A549 (cell line): Measurements from ENCODE around the gene DHX35. TPM values are rescaled to one million over a fixed set of nuclear protein-coding genes. Genes with fewer than 3 reads are reported as not detected.

Source experiments
- ATAC-seq, 2 experiments: fragments of 200-7000 bp in 1 of 2; fragments of >200 bp in 1 of 2; cut with Nextera tagmentation in 1 of 2; cut with Tn5 transposase in 1 of 2; 3 replicates each; pipeline versions ENCODE4 v1.8.0 to v1.9.1; 2018 to 2020; ENCODE audit warnings: mild to moderate bottlenecking in 1 of 2, moderate library complexity in 1 of 2
- CTCF ChIA-PET: fragments of 300-600 bp; sonication (Branson Sonifier 250); formaldehyde crosslinking; extraction: SDS; loops from one replicate; lab custom pipeline; 2021; ENCODE audit warnings: antibody characterized with exemption, inconsistent platforms; lab: Yijun Ruan, JAX
- POLR2A ChIA-PET: fragments of 350-600 bp; formaldehyde crosslinking; extraction: SDS; loops from one replicate; lab custom pipeline; 2021; ENCODE audit warnings: antibody characterized with exemption, inconsistent platforms; lab: Yijun Ruan, JAX
- DNase-seq, 2 experiments: peaks; one replicate each; pipeline versions ENCODE4 v3.0.0 to v3.0.0-alpha.2; 2011 to 2016; ENCODE audit warnings: low read depth in 1 of 2, low spot score in 1 of 2
- FAIRE-seq: peaks from 2 replicates; lab custom pipeline; 2011; peaks lifted over from hg19 to GRCh38; lab: Jason Lieb, UNC
- H3K27ac ChIP-seq, 2 experiments: fragments of >200 bp; sonication (Bioruptor Twin); formaldehyde crosslinking; 3 replicates each; pipeline ENCODE4 v1.5.1; 2016 to 2017
- H3K4me1 ChIP-seq: fragments of >200 bp; sonication (Bioruptor Twin); formaldehyde crosslinking; 3 replicates; pipeline ENCODE4 v1.6.1; 2016
- H3K4me2 ChIP-seq: fragments of >200 bp; sonication (Bioruptor Twin); formaldehyde crosslinking; 3 replicates; pipeline ENCODE4 v1.6.1; 2016
- H3K4me3 ChIP-seq: fragments of >200 bp; sonication (Bioruptor Twin); formaldehyde crosslinking; 3 replicates; pipeline ENCODE4 v1.5.1; 2016
- H3K9me3 ChIP-seq: fragments of >200 bp; sonication (Bioruptor Twin); formaldehyde crosslinking; 3 replicates; pipeline ENCODE4 v1.6.1; 2016
- ATOH8 ChIP-seq: fragments of 250-450 bp; sonication (Bioruptor Pico); IDR thresholded peaks from 2 replicates; pipeline ENCODE4 v1.5.0; 2020; ENCODE audit warnings: low read depth, mild to moderate bottlenecking, moderate library complexity
- BHLHE40 ChIP-seq: IDR thresholded peaks from 2 replicates; pipeline ENCODE4 v1.6.1; 2012; ENCODE audit warnings: low read depth, low read length, inconsistent platforms
- CBX2 ChIP-seq: fragments of 200-600 bp; sonication (generic); IDR thresholded peaks from 2 replicates; pipeline ENCODE4 v1.6.1; 2016; ENCODE audit warnings: low read depth, mild to moderate bottlenecking, borderline replicate concordance
- CBX8 ChIP-seq: fragments of 200-600 bp; sonication (generic); IDR thresholded peaks from 2 replicates; pipeline ENCODE4 v1.6.1; 2016
- CEBPB ChIP-seq, 2 experiments: fragments of >200 bp in 1 of 2; sonication (Bioruptor Twin) in 1 of 2; formaldehyde crosslinking in 1 of 2; IDR thresholded peaks; 2 replicates each; pipeline ENCODE4 v1.6.1; 2012 to 2016
- ESRRA ChIP-seq: fragments of 150-350 bp; IDR thresholded peaks from 2 replicates; pipeline ENCODE4 v1.6.1; 2014; ENCODE audit warnings: mild to moderate bottlenecking, low read length, borderline replicate concordance
- GATA3 ChIP-seq: IDR thresholded peaks from 2 replicates; pipeline ENCODE4 v1.6.1; 2012; ENCODE audit warnings: borderline replicate concordance
- HEYL ChIP-seq: fragments of 250-450 bp; sonication (Bioruptor Pico); IDR thresholded peaks from 2 replicates; pipeline ENCODE4 v1.8.0; 2021; ENCODE audit warnings: mild to moderate bottlenecking, moderate library complexity
- JUN ChIP-seq, 2 experiments: fragments of >200 bp; sonication (Bioruptor Twin); formaldehyde crosslinking; IDR thresholded peaks; 2 replicates in 1 of 2; 3 replicates in 1 of 2; pipeline ENCODE4 v1.6.1; 2016 to 2017
- JUNB ChIP-seq: fragments of >200 bp; sonication (Bioruptor Twin); formaldehyde crosslinking; IDR thresholded peaks from 2 replicates; pipeline ENCODE4 v1.6.1; 2016
- KDM1A ChIP-seq: fragments of 200-600 bp; sonication (generic); IDR thresholded peaks from 2 replicates; pipeline ENCODE4 v1.6.1; 2016; ENCODE audit warnings: low read depth, mild to moderate bottlenecking
- KDM5A ChIP-seq: fragments of 200-600 bp; sonication (generic); IDR thresholded peaks from 2 replicates; pipeline ENCODE4 v1.6.1; 2016; ENCODE audit warnings: antibody characterized with exemption, mild to moderate bottlenecking
- NR3C1 ChIP-seq: fragments of >200 bp; sonication (Bioruptor Twin); formaldehyde crosslinking; IDR thresholded peaks from 3 replicates; pipeline ENCODE4 v1.6.1; 2017
- PHF8 ChIP-seq: fragments of 200-600 bp; sonication (generic); IDR thresholded peaks from 2 replicates; pipeline ENCODE4 v1.6.1; 2016; ENCODE audit warnings: low read depth, mild to moderate bottlenecking, antibody characterized with exemption, moderate library complexity, borderline replicate concordance
- POLR2A ChIP-seq: IDR thresholded peaks from 2 replicates; pipeline ENCODE4 v1.6.1; 2012; ENCODE audit warnings: mild to moderate bottlenecking, low read length
- POLR2AphosphoS2 ChIP-seq: conservative IDR thresholded peaks from 2 replicates; pipeline ENCODE4 v1.6.1; 2012; ENCODE audit warnings: low read length, improper control_type of control experiment, inconsistent platforms
- RARB ChIP-seq: fragments of 250-450 bp; sonication (Bioruptor Pico); IDR thresholded peaks from 2 replicates; pipeline ENCODE4 v1.8.0; 2021; ENCODE audit warnings: mild to moderate bottlenecking, moderate library complexity
- RCOR1 ChIP-seq: fragments of 150-350 bp; IDR thresholded peaks from 2 replicates; pipeline ENCODE4 v1.6.1; 2014; ENCODE audit warnings: antibody characterized with exemption, low read length, low read depth
- TP53 ChIP-seq: fragments of 250-450 bp; sonication (Bioruptor Pico); IDR thresholded peaks from 2 replicates; pipeline ENCODE4 v1.5.0; 2021; ENCODE audit warnings: mild to moderate bottlenecking, moderate library complexity
- USF2 ChIP-seq: fragments of 450-650 bp; IDR thresholded peaks from 2 replicates; pipeline ENCODE4 v1.6.1; 2014; ENCODE audit warnings: antibody characterized with exemption
- ZNF302 ChIP-seq: fragments of 250-450 bp; sonication (Bioruptor Pico); IDR thresholded peaks from 2 replicates; pipeline ENCODE4 v1.9.0; 2021; ENCODE audit warnings: inconsistent platforms, mild to moderate bottlenecking, moderate library complexity
- WGBS: methylation state at CpG from one replicate; pipeline ENCODE4 v1.1.6; 2017; ENCODE audit errors: missing lambda C conversion rate; 5-methylcytosine and 5-hydroxymethylcytosine counted together
- polyA plus RNA-seq, 4 experiments: library from polyadenylated mRNA; depleted of rRNA in 3 of 4; stranded (reverse); fragments of >200 nt; fragmentation: RNase III in 1 of 4; extraction: RNeasy Plus Mini Kit Qiagen cat#74134 plus additional on column Dnase treatment in 1 of 4; gene quantifications; 2 replicates in 3 of 4; 3 replicates in 1 of 4; pipeline ENCODE4 v1.2.3, GENCODE V29; 2011 to 2017
- TF ChIP-seq, protein P1 (sequence below): fragments of 250-450 bp; sonication (Bioruptor Pico); IDR thresholded peaks from 2 replicates; pipeline ENCODE4 v1.5.0; 2021; ENCODE audit warnings: mild to moderate bottlenecking, moderate library complexity, borderline replicate concordance
- TF ChIP-seq, protein P2 (sequence below): IDR thresholded peaks from 2 replicates; pipeline ENCODE4 v1.6.1; 2012

Gene DHX35
- polyA plus RNA-seq, 2 of the 4 experiments (the other 2 are of a cell fraction) = 7.7 to 13.8 TPM

- POLR2A ChIA-PET = no interaction called here
- TF ChIP-seq CBX8 (no peak), JUNB (no peak)
- TF ChIP-seq, protein P1, sequence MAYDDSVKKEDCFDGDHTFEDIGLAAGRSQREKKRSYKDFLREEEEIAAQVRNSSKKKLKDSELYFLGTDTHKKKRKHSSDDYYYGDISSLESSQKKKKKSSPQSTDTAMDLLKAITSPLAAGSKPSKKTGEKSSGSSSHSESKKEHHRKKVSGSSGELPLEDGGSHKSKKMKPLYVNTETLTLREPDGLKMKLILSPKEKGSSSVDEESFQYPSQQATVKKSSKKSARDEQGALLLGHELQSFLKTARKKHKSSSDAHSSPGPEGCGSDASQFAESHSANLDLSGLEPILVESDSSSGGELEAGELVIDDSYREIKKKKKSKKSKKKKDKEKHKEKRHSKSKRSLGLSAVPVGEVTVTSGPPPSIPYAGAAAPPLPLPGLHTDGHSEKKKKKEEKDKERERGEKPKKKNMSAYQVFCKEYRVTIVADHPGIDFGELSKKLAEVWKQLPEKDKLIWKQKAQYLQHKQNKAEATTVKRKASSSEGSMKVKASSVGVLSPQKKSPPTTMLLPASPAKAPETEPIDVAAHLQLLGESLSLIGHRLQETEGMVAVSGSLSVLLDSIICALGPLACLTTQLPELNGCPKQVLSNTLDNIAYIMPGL (CRISPR knock-in tag) = no peak
Measured at GRCh38 chr20:39038047-39038446, 75.9 kb downstream of the DHX35 start.

DNA sequence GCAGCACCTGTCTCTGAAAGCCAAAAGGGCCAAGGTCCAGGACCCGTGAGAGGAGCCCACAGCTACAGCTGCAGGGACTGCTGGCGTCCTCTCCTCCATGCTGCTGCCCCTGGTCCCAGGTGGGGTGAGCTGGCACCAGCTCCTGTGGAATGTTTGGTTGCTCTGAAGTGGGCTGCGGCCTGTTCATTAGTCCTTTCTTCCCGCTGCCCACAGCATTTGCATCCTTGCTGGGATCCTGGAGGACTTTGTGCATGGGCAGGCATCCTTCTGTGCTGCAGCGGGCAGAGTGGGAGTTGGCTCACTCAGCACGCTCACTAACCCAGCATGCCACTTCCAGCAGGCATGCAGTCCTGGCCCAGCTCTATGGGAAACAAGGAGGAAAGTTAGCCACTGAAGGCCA lies 76.4 kb downstream of the DHX35 start:
- WGBS = 93% methylated on average over 5 of the region's 6 CpGs
- ATAC-seq (no peak), FAIRE-seq (no peak), DNase-seq (no peak)
- H3K4me1 ChIP-seq = no peaks in the 10 kb centered on the region
- ChIA-PET CTCF (interaction anchor here (0.6 to 10.1 kb wide), 3 partner anchors 10 to 145 kb away, joined by 4 to 112 read pairs (median 4); no protein-coding TSS in a partner anchor), POLR2A (no interaction called here)
- H3K4me2 ChIP-seq = no peak overlapping the region
- no peak overlapping the region for H3K27ac ChIP-seq
- H3K4me3 ChIP-seq = no peak overlapping the region
- TF ChIP-seq HEYL (CRISPR knock-in tag) = no peak
- TF ChIP-seq GATA3 = no peak
- no peak for TF ChIP-seq CEBPB (IDR thresholded peaks at IDR 0.05)
- no peak for TF ChIP-seq CBX2
- no peak for TF ChIP-seq ATOH8 (CRISPR knock-in tag)
- TF ChIP-seq ESRRA = no peak
- no peak for TF ChIP-seq BHLHE40
- no peak for TF ChIP-seq TP53 (CRISPR knock-in tag)
- TF ChIP-seq PHF8 = no peak
- no peaks in the 10 kb centered on the region for H3K9me3 ChIP-seq

More at GRCh38 chr20:39038047-39038446, 75.9 kb downstream of the DHX35 start:
- ATAC-seq = no peak
- Histone ChIP-seq H3K4me2 (no peak overlapping the region), H3K4me3 (no peak overlapping the region), H3K27ac (no peak overlapping the region), H3K9me3 (no peaks in the 10 kb centered on the region), H3K4me1 (no peaks in the 10 kb centered on the region)
- FAIRE-seq = no peak
- DNase-seq = no peak
- 90% methylated on average over 8 of the region's 8 CpGs for WGBS
- CTCF ChIA-PET = interaction anchor here (1.3 to 10.1 kb wide), 4 partner anchors 9 to 389 kb away, joined by 3 to 112 read pairs (median 4); no protein-coding TSS in a partner anchor

DNA sequence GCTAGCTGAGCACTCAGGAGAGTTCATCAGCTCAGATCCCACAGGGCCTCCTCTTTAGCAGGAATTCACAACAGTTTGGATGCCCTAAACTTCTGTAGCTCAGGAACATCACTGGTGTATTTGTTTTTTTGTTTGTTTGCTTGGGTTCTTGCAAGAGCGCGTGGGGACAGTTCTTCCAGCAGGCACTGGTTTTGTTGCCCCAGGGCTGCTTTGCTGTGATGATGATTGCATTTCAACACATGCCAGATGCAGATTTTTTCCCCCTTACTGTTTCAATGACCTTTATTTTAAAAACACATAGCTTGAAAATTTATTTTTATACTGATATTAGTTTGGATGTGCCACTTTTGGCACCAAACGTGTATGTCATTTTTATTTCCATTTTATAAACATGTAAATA lies 77.1 kb downstream of the DHX35 start:
- 86% methylated on average over 3 of the region's 3 CpGs for WGBS
- ChIA-PET CTCF (interaction anchor here (0.6 to 10.1 kb wide), 3 partner anchors 9 to 394 kb away, joined by 3 to 112 read pairs (median 4); no protein-coding TSS in a partner anchor), POLR2A (no interaction called here)
- Histone ChIP-seq H3K4me1 (no peaks in the 10 kb centered on the region), H3K27ac (no peak overlapping the region), H3K9me3 (no peaks in the 10 kb centered on the region), H3K4me2 (no peak overlapping the region), H3K4me3 (no peak overlapping the region)
- no peak for ATAC-seq
- no peak for DNase-seq
- TF ChIP-seq BHLHE40 (no peak), KDM1A (no peak), USF2 (no peak), POLR2A (no peak), POLR2AphosphoS2 (no peak)
- FAIRE-seq = no peak

- Histone ChIP-seq H3K4me3 (no peak overlapping the region), H3K4me1 (no peaks in the 10 kb centered on the region), H3K9me3 (no peaks in the 10 kb centered on the region), H3K4me2 (no peak overlapping the region), H3K27ac (no peak overlapping the region)
- CTCF ChIA-PET = interaction anchor here (1.2 to 10.1 kb wide), 3 partner anchors 8 to 114 kb away, joined by 5 to 112 read pairs (median 5); partner anchors contain the start of gene FAM83D
- TF ChIP-seq CEBPB (IDR thresholded peaks at IDR 0.05) = no peak
- no peak for TF ChIP-seq ZNF302 (CRISPR knock-in tag)
- TF ChIP-seq, protein P2, sequence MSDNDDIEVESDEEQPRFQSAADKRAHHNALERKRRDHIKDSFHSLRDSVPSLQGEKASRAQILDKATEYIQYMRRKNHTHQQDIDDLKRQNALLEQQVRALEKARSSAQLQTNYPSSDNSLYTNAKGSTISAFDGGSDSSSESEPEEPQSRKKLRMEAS = no peak
- no peak for TF ChIP-seq KDM1A
- no peak for TF ChIP-seq NR3C1
- no peak for TF ChIP-seq RCOR1
- no peak for TF ChIP-seq KDM5A
- no peak for TF ChIP-seq ATOH8 (CRISPR knock-in tag)
- TF ChIP-seq RARB (CRISPR knock-in tag) = no peak
- no peak for TF ChIP-seq JUN (IDR thresholded peaks at IDR 0.05)
- TF ChIP-seq USF2 = no peak
- 94% methylated on average over 5 of the region's 6 CpGs for WGBS
- POLR2A ChIA-PET = no interaction called here
- DNase-seq = no peak
- no peak for ATAC-seq
- no peak for FAIRE-seq
Measured at GRCh38 chr20:39040116-39040515, 78.0 kb downstream of the DHX35 start.
